Esophagus muscularis mucosa (tissue), 4 donors: ENCODE measurements around the gene ANKRD44. TPM values are rescaled to one million over a fixed set of nuclear protein-coding genes. Genes with fewer than 3 reads are reported as not detected.

ENCODE experiments used
- DNase-seq: peaks from one replicate; pipeline ENCODE4 v3.0.0-alpha.2; 2017; ENCODE audit errors: extremely low spot score
- H3K27ac ChIP-seq, 4 donors: fragments of 200-600 bp; sonication (generic); replicated peaks in 1 of 4; 1 replicate in 3 of 4; 2 replicates in 1 of 4; pipeline ENCODE4 v1.5.1; 2016 to 2019; ENCODE audit warnings: mild to moderate bottlenecking in 1 of 4
- H3K27me3 ChIP-seq, 4 donors: fragments of 200-600 bp; sonication (generic); one replicate each; pipeline versions ENCODE4 v1.5.1 to v1.6.0; 2016 to 2019
- H3K36me3 ChIP-seq, 4 donors: fragments of 200-600 bp; sonication (generic); one replicate each; pipeline ENCODE4 v1.5.1; 2016 to 2019
- H3K4me1 ChIP-seq, 4 donors: fragments of 200-600 bp; sonication (generic); one replicate each; pipeline ENCODE4 v1.5.1; 2016 to 2019
- H3K4me3 ChIP-seq, 4 donors: fragments of 200-600 bp; sonication (generic); 1 replicate in 2 of 4; 2 replicates in 2 of 4; pipeline ENCODE4 v1.5.1; 2016 to 2019; ENCODE audit warnings: mild to moderate bottlenecking in 4 of 4, moderate library complexity in 1 of 4
- H3K9me3 ChIP-seq, 4 donors: fragments of 200-600 bp; sonication (generic); 1 replicate in 3 of 4; 2 replicates in 1 of 4; pipeline ENCODE4 v1.5.1; 2016 to 2019
- EP300 ChIP-seq: sonication (generic); formaldehyde crosslinking; IDR thresholded peaks from one replicate; pipeline ENCODE4 v1.6.1; 2017; ENCODE audit warnings: antibody characterized with exemption
- POLR2A ChIP-seq: fragments of 450-650 bp; IDR thresholded peaks from one replicate; pipeline ENCODE4 v1.6.1; 2017; ENCODE audit warnings: antibody characterized with exemption, moderate library complexity, mild to moderate bottlenecking, low read depth
- POLR2AphosphoS5 ChIP-seq, 2 donors: sonication (generic); formaldehyde crosslinking; IDR thresholded peaks; one replicate each; pipeline ENCODE4 v1.6.1; 2017; ENCODE audit warnings: antibody characterized with exemption in 2 of 2
- WGBS: methylation state at CpG from one replicate; pipeline ENCODE4 v1.1.5; 2018; 5-methylcytosine and 5-hydroxymethylcytosine counted together
- intact Hi-C: fragments of 100-400 bp; cut with DNase I; formaldehyde crosslinking; loops from one replicate; pipeline ENCODE4 v1.15.1; 2023
- total RNA-seq, 4 donors: library from RNA; depleted of rRNA; stranded (reverse); fragments of >200 nt; gene quantifications; one replicate each; pipeline versions ENCODE4 v1.1.0 to v1.2.1, GENCODE V29; 2016
- TF ChIP-seq, protein P1 (sequence below), 3 experiments: fragments of 200-600 bp in 2 of 3; fragments of 450-650 bp in 1 of 3; sonication (generic) in 2 of 3; IDR thresholded peaks; one replicate each; pipeline ENCODE4 v1.5.1; 2017 to 2019; ENCODE audit warnings: antibody characterized with exemption in 3 of 3, mild to moderate bottlenecking in 2 of 3, moderate library complexity in 1 of 3

The ANKRD44 gene
- total RNA-seq, 4 donors from 2014 or later = 41.4 to 76.6 (median 48.1) TPM

DNA sequence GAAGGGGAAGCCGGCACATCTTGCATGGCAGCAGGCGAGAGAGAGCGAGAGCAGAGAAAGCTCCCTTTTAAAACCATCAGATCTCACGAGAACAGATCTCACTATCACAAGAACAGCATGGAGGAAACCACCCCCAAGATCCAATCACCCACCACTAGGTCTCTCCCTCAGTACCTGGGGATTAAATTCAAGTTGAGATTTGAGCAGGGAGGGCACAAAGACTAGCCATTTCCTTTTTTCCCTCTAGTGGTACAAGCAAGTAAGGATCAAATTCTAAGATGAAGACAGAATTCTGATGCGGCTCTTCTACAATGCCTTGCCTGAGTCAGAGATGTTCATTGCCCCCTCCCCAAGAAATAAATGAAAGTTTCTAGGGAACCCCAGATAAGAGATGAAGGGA, 45.6 kb upstream of the ANKRD44 start:
- H3K4me3 ChIP-seq = no peak overlapping the region
- no peaks in the 10 kb centered on the region for H3K36me3 ChIP-seq
- no peak overlapping the region for H3K27ac ChIP-seq
- no peak for DNase-seq
- intact Hi-C loops = no loop called here
- H3K9me3 ChIP-seq = no peaks in the 10 kb centered on the region
- no peaks in the 10 kb centered on the region for H3K27me3 ChIP-seq
- TF ChIP-seq, protein P1, sequence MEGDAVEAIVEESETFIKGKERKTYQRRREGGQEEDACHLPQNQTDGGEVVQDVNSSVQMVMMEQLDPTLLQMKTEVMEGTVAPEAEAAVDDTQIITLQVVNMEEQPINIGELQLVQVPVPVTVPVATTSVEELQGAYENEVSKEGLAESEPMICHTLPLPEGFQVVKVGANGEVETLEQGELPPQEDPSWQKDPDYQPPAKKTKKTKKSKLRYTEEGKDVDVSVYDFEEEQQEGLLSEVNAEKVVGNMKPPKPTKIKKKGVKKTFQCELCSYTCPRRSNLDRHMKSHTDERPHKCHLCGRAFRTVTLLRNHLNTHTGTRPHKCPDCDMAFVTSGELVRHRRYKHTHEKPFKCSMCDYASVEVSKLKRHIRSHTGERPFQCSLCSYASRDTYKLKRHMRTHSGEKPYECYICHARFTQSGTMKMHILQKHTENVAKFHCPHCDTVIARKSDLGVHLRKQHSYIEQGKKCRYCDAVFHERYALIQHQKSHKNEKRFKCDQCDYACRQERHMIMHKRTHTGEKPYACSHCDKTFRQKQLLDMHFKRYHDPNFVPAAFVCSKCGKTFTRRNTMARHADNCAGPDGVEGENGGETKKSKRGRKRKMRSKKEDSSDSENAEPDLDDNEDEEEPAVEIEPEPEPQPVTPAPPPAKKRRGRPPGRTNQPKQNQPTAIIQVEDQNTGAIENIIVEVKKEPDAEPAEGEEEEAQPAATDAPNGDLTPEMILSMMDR (IDR thresholded peaks at IDR 0.05) = peak in 1 of 3 experiments; percentile 11
- no peak for TF ChIP-seq EP300
- WGBS = 79% methylated on average over 5 of the region's 5 CpGs
- no peaks in the 10 kb centered on the region for H3K4me1 ChIP-seq

DNA sequence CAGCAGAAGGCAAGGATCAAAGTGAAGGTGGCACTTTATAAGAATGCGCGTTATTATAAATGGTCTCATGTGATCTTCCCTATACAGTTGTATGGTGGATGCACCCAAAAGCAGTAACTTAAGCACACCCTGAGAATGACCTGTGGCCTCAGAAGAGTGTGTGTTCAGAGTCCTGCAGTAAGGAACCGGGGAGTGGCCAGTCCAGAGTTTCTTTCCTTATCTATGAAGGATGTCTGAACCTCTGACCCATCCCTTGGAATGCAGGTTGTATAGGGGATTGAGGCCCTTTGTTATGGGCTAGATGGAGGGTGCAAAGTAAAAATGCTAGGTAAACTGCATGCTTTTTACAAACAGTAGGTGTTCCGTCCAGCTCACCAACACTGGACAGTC, 43.6 kb upstream of the ANKRD44 start:
- no peaks in the 10 kb centered on the region for H3K4me1 ChIP-seq

GRCh38 chr2:197353393-197354168, 43.0 kb upstream of the ANKRD44 start:
- no peaks in the 10 kb centered on the region for H3K36me3 ChIP-seq
- TF ChIP-seq POLR2A (no peak), EP300 (no peak)
- TF ChIP-seq, protein P1 (IDR thresholded peaks at IDR 0.05) = no peak
- no peaks in the 10 kb centered on the region for H3K9me3 ChIP-seq
- WGBS = 84% methylated on average over 3 of the region's 3 CpGs
- intact Hi-C loops = no loop called here
- no peak overlapping the region for H3K27ac ChIP-seq
- H3K4me1 ChIP-seq = no peaks in the 10 kb centered on the region
- no peak for DNase-seq
- H3K4me3 ChIP-seq = no peak overlapping the region
- H3K27me3 ChIP-seq = no peaks in the 10 kb centered on the region

More for the DNA sequence above, 43.6 kb upstream of the ANKRD44 start:
- Histone ChIP-seq H3K36me3 (no peaks in the 10 kb centered on the region), H3K4me3 (no peak overlapping the region), H3K27ac (no peak overlapping the region), H3K9me3 (no peaks in the 10 kb centered on the region), H3K27me3 (no peaks in the 10 kb centered on the region)
- no peak for DNase-seq
- no peak for TF ChIP-seq EP300
- no peak for TF ChIP-seq POLR2AphosphoS5 (IDR thresholded peaks at IDR 0.05)
- no peak for TF ChIP-seq POLR2A
- TF ChIP-seq, protein P1 (IDR thresholded peaks at IDR 0.05) = no peak
- intact Hi-C loops = no loop called here
- 95% methylated on average over 4 of the region's 4 CpGs for WGBS

DNA sequence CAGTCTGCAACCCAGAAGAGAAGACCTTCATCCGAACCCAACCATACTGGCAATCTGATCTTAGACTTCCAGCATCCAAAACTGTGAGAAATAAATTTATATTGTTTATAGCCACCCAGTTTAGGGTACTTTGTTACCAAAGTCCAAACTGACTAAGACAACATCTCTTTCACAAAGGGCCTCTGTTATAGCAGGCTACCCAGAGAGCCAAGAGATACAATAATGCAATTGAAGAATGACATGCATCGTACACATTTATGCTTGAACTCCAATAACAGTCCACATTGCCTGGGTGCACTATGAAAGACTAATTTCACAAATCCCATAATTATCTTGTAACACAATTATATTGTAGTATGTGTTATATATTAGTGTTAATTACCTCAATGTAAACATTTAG, 39.1 kb upstream of the ANKRD44 start:
- Histone ChIP-seq H3K36me3 (no peaks in the 10 kb centered on the region), H3K4me1 (no peaks in the 10 kb centered on the region), H3K9me3 (no peaks in the 10 kb centered on the region), H3K4me3 (no peak overlapping the region), H3K27ac (no peak overlapping the region), H3K27me3 (no peaks in the 10 kb centered on the region)
- TF ChIP-seq, protein P1 (IDR thresholded peaks at IDR 0.05) = no peak
- intact Hi-C loops = no loop called here
- 87% methylated on average over 2 of the region's 2 CpGs for WGBS
- no peak for DNase-seq
